Measurements from ENCODE around the gene RNF150.

GRCh38 chr4:140812916-140813315 is 320.4 kb downstream of the RNF150 start:
- TF ChIP-seq RAD21 (conservative IDR thresholded peaks at IDR 0.05 in 1 of 2, IDR thresholded peaks at IDR 0.05 in 1 of 2), result no peak
- no peak for TF ChIP-seq EP300 (IDR thresholded peaks at IDR 0.05)
- no peak for TF ChIP-seq USF2 (IDR thresholded peaks at IDR 0.05)
- no peak for TF ChIP-seq POLR2A (IDR thresholded peaks at IDR 0.05; ENCODE audit: low read length)
- TF ChIP-seq CTCF (IDR thresholded peaks at IDR 0.05), result no peak
- no peak for TF ChIP-seq ESRRA (IDR thresholded peaks at IDR 0.05; ENCODE audit: borderline replicate concordance, low read length)
- TF ChIP-seq ZFP36 (IDR thresholded peaks at IDR 0.05; ENCODE audit: borderline replicate concordance, partially characterized antibody), result no peak
- no peak for TF ChIP-seq MYC (IDR thresholded peaks at IDR 0.05; ENCODE audit: borderline replicate concordance, low read length)
- no peak for TF ChIP-seq SMC3 (IDR thresholded peaks at IDR 0.05)
- no peak for TF ChIP-seq MAZ (IDR thresholded peaks at IDR 0.05; ENCODE audit: borderline replicate concordance, low read depth, low read length)

Measured in A549 (cell line).